Measurements from ENCODE around the gene JPH4. TPM values are rescaled to one million over a fixed set of nuclear protein-coding genes. Genes with fewer than 3 reads are reported as not detected.
A peak's percentile ranks its signal among the peaks of the same experiment; 100 is the strongest.
"Not testable (repeated sequence)": the region's sequence is repeated elsewhere in the genome, so short reads cannot be mapped to it uniquely, and the experiment has no call there.

Gene JPH4
- total RNA-seq, 1 donor from 2014 or later, result 5.1 TPM

DNA sequence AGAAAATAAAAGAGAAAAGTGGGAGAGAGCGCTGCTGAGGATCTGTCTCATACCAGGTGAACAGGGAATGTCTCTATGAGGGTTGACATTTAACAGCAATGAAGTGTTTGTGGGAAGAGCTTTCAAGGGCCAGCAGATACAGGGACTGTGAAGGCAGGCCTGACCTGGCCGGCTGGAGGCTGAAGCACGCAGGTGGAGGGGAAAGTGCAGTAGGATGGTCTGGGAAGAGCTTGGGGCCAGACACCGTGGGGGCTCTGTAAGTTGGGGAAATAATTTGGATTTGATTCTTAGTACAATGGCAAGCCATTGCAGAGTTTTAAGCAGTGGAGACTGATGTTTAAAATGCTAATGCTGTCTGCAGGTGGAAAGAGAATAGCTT is 33.8 kb upstream of the JPH4 start:
- Histone ChIP-seq H3K4me1 (peaks cover 3% of the 10 kb centered on the region), H3K4me3 (peak overlapping the region; percentile 38), H3K27me3 (ENCODE audit: low read depth) (no peaks in the 10 kb centered on the region), H3K9me3 (no peaks in the 10 kb centered on the region), H3K27ac (peak overlapping the region; percentile 67), H3K36me3 (no peaks in the 10 kb centered on the region)
- TF ChIP-seq CTCF (IDR thresholded peaks at IDR 0.05), result no peak
- intact Hi-C loops (cut with DNase I), result no loop called here
- ATAC-seq (peak; percentile 66 to 84), DNase-seq (no peak)

- ATAC-seq, result no peak
- H3K36me3 ChIP-seq, result no peaks in the 10 kb centered on the region
- H3K9me3 ChIP-seq, result no peaks in the 10 kb centered on the region
- intact Hi-C loops (cut with DNase I), result no loop called here
- H3K27me3 ChIP-seq (ENCODE audit: low read depth), result no peaks in the 10 kb centered on the region
- DNase-seq, result no peak
- no peak overlapping the region for H3K4me3 ChIP-seq
- H3K4me1 ChIP-seq, result peaks cover 3% of the 10 kb centered on the region
- H3K27ac ChIP-seq, result peak overlapping the region; percentile 67
- TF ChIP-seq CTCF (IDR thresholded peaks at IDR 0.05), result no peak
Measured at GRCh38 chr14:23610815-23611289, 32.3 kb upstream of the JPH4 start.

DNA sequence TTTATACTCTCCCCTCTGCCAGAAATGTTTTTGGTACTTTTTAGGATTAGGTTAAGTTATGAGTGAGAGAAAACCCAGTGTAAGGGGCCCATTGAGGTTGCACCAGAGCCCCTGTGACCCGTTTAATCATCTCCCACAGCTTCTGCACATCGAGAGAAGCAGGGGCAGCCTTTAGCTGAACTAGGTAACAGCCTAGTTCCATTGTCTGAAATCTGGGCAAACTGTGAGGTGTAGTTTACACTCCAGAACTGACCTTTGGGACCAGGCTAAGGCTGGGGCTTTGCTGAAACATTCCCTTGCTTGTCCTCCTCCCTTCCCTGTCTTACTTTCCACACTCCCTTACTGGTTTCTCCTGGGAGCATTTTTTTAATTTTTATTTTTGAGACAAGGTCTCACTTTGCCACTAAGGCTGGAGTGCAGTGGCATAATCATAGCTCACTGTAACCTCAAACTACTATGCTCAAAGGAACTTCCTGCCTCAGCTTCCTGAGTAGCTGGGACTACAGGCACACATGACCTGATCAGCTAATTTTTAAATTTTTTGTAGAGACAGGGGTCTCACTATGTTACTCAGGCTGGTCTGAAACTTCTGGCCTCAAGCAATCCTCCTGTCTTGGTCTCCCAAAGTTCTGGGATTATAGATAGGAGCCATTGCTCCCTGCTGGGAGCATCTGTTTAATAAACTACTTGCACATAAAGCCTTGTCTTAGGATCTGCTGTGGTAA is 31.7 kb upstream of the JPH4 start:
- H3K27ac ChIP-seq, result peak overlapping the region; percentile 67
- ATAC-seq, result no peak
- no peaks in the 10 kb centered on the region for H3K9me3 ChIP-seq
- H3K27me3 ChIP-seq (ENCODE audit: low read depth), result no peaks in the 10 kb centered on the region
- H3K36me3 ChIP-seq, result no peaks in the 10 kb centered on the region
- intact Hi-C loops (cut with DNase I), result no loop called here
- peaks cover 3% of the 10 kb centered on the region for H3K4me1 ChIP-seq
- H3K4me3 ChIP-seq, result no peak overlapping the region
- no peak for TF ChIP-seq CTCF (IDR thresholded peaks at IDR 0.05)
- DNase-seq, result no peak

DNA sequence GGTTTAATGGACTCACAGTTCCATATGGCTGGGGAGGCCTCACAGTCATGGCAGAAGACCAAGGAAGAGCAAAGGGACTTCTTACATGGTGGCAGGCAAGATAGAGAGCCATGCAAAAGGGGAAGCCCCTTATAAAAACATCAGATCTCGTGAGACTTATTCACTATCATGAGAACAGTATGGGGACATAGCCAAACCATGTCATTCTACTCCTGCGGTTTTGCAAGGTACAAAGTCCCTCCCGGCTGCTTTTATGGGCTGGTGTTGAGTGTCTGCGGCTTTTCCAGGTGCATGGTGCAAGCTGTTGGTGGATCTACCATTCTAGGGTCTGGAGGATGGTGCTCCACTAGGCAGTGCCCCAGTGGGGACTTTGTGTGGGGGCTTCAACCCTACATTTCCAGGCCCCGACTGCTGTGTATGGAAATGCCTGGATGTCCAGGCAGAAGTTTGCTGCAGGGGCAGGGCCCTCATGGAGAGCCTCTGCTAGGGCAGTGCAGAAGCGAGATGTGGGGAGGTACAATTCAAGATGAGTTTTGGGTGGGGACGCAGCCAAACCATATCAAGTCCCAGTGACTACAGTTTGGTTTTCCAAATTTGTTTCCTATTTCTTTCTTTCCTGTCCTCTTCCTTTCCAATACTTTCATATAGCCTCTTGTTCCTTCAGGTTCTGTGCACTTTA is 31.0 kb upstream of the JPH4 start:
- H3K4me1 ChIP-seq; H3K27ac ChIP-seq; ATAC-seq; DNase-seq; intact Hi-C loops (cut with DNase I); H3K4me3 ChIP-seq; H3K9me3 ChIP-seq; H3K36me3 ChIP-seq; H3K27me3 ChIP-seq (ENCODE audit: low read depth): not testable (repeated sequence)

- Histone ChIP-seq H3K27me3 (ENCODE audit: low read depth) (no peaks in the 10 kb centered on the region), H3K36me3 (no peaks in the 10 kb centered on the region), H3K4me3 (no peak overlapping the region), H3K9me3 (no peaks in the 10 kb centered on the region), H3K27ac (no peak overlapping the region), H3K4me1 (peaks cover 3% of the 10 kb centered on the region)
- ATAC-seq (no peak), DNase-seq (no peak)
- no peak for TF ChIP-seq CTCF (IDR thresholded peaks at IDR 0.05)
- intact Hi-C loops (cut with DNase I), result no loop called here
Measured at GRCh38 chr14:23609001-23609400, 30.4 kb upstream of the JPH4 start.

GRCh38 chr14:23608454-23608853 is 29.9 kb upstream of the JPH4 start:
- Histone ChIP-seq H3K36me3 (no peaks in the 10 kb centered on the region), H3K9me3 (no peaks in the 10 kb centered on the region), H3K27ac (no peak overlapping the region), H3K27me3 (ENCODE audit: low read depth) (no peaks in the 10 kb centered on the region), H3K4me1 (peaks cover 3% of the 10 kb centered on the region), H3K4me3 (no peak overlapping the region)
- no peak for TF ChIP-seq CTCF (IDR thresholded peaks at IDR 0.05)
- DNase-seq, result no peak
- intact Hi-C loops (cut with DNase I), result no loop called here
- ATAC-seq, result no peak
